ENCODE measurements around the gene PSMG2.
"Not testable (repeated sequence)": the region's sequence is repeated elsewhere in the genome, so short reads cannot be mapped to it uniquely, and the experiment has no call there.

- not testable (repeated sequence) for TF ChIP-seq CTCF (IDR thresholded peaks at IDR 0.05; ENCODE audit: poor library complexity, severe bottlenecking); SMC3 (conservative IDR thresholded peaks at IDR 0.05; ENCODE audit: poor library complexity); TAF1 (IDR thresholded peaks at IDR 0.05; ENCODE audit: low read depth); POLR2AphosphoS5 (IDR thresholded peaks at IDR 0.05); MXI1 (conservative IDR thresholded peaks at IDR 0.05; ENCODE audit: poor library complexity, severe bottlenecking); RAD21 (conservative IDR thresholded peaks at IDR 0.05)
- TF ChIP-seq, protein P1, sequence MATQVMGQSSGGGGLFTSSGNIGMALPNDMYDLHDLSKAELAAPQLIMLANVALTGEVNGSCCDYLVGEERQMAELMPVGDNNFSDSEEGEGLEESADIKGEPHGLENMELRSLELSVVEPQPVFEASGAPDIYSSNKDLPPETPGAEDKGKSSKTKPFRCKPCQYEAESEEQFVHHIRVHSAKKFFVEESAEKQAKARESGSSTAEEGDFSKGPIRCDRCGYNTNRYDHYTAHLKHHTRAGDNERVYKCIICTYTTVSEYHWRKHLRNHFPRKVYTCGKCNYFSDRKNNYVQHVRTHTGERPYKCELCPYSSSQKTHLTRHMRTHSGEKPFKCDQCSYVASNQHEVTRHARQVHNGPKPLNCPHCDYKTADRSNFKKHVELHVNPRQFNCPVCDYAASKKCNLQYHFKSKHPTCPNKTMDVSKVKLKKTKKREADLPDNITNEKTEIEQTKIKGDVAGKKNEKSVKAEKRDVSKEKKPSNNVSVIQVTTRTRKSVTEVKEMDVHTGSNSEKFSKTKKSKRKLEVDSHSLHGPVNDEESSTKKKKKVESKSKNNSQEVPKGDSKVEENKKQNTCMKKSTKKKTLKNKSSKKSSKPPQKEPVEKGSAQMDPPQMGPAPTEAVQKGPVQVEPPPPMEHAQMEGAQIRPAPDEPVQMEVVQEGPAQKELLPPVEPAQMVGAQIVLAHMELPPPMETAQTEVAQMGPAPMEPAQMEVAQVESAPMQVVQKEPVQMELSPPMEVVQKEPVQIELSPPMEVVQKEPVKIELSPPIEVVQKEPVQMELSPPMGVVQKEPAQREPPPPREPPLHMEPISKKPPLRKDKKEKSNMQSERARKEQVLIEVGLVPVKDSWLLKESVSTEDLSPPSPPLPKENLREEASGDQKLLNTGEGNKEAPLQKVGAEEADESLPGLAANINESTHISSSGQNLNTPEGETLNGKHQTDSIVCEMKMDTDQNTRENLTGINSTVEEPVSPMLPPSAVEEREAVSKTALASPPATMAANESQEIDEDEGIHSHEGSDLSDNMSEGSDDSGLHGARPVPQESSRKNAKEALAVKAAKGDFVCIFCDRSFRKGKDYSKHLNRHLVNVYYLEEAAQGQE (IDR thresholded peaks at IDR 0.05; ENCODE audit: borderline replicate concordance) = not testable (repeated sequence)
Measured at GRCh38 chr18:12756619-12757239, 53.9 kb downstream of the PSMG2 start.

Data from neural cell (in vitro differentiated cells).